Measurements from ENCODE around the gene GLIPR1L1.

GRCh38 chr12:75317784-75318183 is 16.7 kb upstream of the GLIPR1L1 start:
- TF ChIP-seq POLR2A (IDR thresholded peaks at IDR 0.05; ENCODE audit: low read depth, low read length): no peak
- TF ChIP-seq CTCF (conservative IDR thresholded peaks at IDR 0.05; ENCODE audit: low read depth, low read length): no peak
- TF ChIP-seq CEBPB (IDR thresholded peaks at IDR 0.05; ENCODE audit: low read depth, low read length): no peak
- TF ChIP-seq RAD21 (IDR thresholded peaks at IDR 0.05; ENCODE audit: low read length): no peak
- no peak for TF ChIP-seq RFX5 (IDR thresholded peaks at IDR 0.05; ENCODE audit: low read depth, low read length)
- TF ChIP-seq USF2 (IDR thresholded peaks at IDR 0.05; ENCODE audit: low read depth, low read length): no peak
- no peak for TF ChIP-seq MAFK (IDR thresholded peaks at IDR 0.05; ENCODE audit: low read depth, low read length)
- TF ChIP-seq SMC3 (IDR thresholded peaks at IDR 0.05; ENCODE audit: low read depth, low read length): no peak
- TF ChIP-seq BHLHE40 (IDR thresholded peaks at IDR 0.05; ENCODE audit: low read depth, low read length): no peak
- no peak for TF ChIP-seq NFE2L2 (IDR thresholded peaks at IDR 0.05; ENCODE audit: low read depth, low read length)
- no peak for TF ChIP-seq CHD1 (IDR thresholded peaks at IDR 0.05; ENCODE audit: low read depth, low read length)
